Left lobe of liver (tissue), 2 donors: Measurements from ENCODE around the gene WDR83. TPM values are rescaled to one million over a fixed set of nuclear protein-coding genes. Genes with fewer than 3 reads are reported as not detected.
"Not testable (repeated sequence)": the region's sequence is repeated elsewhere in the genome, so short reads cannot be mapped to it uniquely, and the experiment has no call there.

Experiments used
- ATAC-seq: fragments of 200-7000 bp; cut with Tn5 transposase; one replicate; pipeline ENCODE4 v1.9.1; 2020; ENCODE audit warnings: mild to moderate bottlenecking, moderate library complexity
- DNase-seq: peaks from one replicate; pipeline ENCODE4 v3.0.0-alpha.2; 2020; ENCODE audit warnings: low spot score
- total RNA-seq: library from RNA; stranded (reverse); gene quantifications from one replicate; pipeline ENCODE4 v1.2.1, GENCODE V29; 2021
- donor health status: DM: no; HTN: no; CAD: no; lungs with moderate emphysema.
- donor health status: DM: no; HTN: yes; CAD: no.

The WDR83 gene
- total RNA-seq = 3.8 TPM

GRCh38 chr19:12666265-12667048 lies at the start of gene WDR83, which contains the start of gene MAN2B1:
WDR83 (plus strand) TSS chr19:12666807; CDS start chr19:12669791, 2,984 bp downstream.
MAN2B1 (minus strand) TSS chr19:12666742; CDS start chr19:12666701, 41 bp downstream.
- ATAC-seq (peak; percentile 82), DNase-seq (peak; percentile 79)

- DNase-seq = no peak
- ATAC-seq = no peak
These were observed 49.0 kb upstream of the WDR83 start for GRCh38 chr19:12617646-12618045.

GRCh38 chr19:12621253-12622024 lies 45.2 kb upstream of the WDR83 start:
- DNase-seq, ATAC-seq: not testable (repeated sequence)

- ATAC-seq (no peak), DNase-seq (no peak)
These were observed 43.1 kb upstream of the WDR83 start for GRCh38 chr19:12623361-12624031.

- no peak for DNase-seq
- ATAC-seq = no peak
These were observed 39.6 kb upstream of the WDR83 start for GRCh38 chr19:12626958-12627357.

GRCh38 chr19:12628040-12629022 lies 38.3 kb upstream of the WDR83 start:
- DNase-seq (no peak), ATAC-seq (no peak)

- DNase-seq = no peak
- no peak for ATAC-seq
These were observed 37.4 kb upstream of the WDR83 start for GRCh38 chr19:12629215-12629614.

DNA sequence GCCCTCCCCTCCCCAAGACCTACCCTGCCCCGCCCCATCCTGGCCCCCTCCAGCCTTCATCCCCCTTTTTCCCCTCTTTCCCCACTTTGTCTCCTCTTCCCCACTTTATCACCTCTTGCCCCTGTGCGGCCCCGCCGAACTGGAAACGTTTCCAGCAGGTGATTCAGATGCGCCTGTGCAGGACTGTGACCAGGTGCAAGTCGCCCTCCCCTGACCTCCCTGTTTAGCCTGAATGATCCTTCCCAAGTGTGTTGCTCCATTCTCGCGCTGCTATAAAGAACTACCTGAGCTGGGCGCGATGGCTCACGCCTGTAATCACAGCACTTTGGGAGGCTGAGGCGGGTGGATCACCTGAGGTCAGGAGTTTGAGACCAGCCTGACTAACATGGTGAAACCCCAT lies 30.0 kb upstream of the WDR83 start:
- DNase-seq = no peak
- no peak for ATAC-seq

DNA sequence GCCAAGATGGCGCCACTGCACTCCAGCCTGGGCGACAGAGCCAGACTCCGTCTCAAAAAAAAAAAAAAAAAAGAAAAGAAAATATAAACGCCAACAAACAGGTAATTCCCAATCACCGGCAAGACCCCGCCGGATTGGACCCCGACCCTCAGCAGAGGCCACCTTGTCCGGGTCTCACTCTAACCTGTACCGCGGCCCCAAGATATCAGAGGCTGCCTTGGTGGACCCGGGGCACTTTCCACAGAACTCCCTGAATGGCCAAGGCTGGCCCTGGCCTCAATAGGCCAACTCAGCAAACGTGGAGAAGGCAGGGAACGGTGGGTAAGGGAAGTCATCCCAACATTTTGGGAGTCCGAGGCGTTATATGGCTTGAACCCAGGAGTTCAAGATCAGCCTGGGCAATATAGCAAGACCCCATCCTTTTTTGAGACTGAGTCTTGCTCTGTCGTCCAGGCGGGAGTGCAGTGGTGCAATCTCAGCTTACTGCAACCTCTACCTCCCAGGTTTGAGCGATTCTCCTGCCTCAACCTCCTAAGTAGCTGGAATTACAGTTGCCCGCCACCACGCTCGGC lies 27.9 kb upstream of the WDR83 start:
- DNase-seq (no peak), ATAC-seq (no peak)

DNA sequence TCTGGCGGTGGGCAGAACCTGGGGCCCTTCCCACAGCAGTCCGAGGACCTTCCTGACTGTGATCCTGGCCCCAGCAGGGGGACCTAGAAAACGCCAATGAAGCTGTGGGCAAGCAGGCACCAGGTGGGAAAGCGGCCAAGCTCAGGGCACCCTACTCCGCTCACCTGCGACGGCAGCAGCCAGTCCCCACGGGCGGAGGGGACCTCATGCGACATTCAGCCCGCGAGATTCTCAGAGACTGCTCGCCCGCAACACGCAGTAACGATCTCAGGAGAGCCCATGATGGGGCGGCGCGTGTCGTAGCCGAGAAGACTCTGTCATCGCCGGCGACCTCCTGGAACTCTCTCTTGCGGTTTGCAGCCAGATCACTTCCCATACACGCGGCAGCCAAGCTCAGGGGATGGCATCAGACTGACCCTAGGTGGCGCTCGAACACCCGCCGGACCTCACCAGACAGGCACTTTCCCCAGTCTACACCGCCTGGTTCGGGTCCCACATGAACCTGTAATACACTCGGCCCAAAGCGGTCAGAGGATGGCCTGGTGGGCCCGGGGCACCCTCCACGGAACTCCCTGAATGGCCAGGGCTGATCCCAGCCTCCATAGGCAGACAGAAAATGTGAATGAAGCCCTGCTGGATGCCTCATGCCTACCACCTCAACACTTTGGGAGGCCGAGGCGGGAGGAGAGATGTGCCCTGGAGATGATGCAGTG lies 26.6 kb upstream of the WDR83 start:
- ATAC-seq = peak; percentile 93
- DNase-seq = peak; percentile 71

GRCh38 chr19:12641456-12641855 lies 25.2 kb upstream of the WDR83 start:
- no peak for DNase-seq

DNA sequence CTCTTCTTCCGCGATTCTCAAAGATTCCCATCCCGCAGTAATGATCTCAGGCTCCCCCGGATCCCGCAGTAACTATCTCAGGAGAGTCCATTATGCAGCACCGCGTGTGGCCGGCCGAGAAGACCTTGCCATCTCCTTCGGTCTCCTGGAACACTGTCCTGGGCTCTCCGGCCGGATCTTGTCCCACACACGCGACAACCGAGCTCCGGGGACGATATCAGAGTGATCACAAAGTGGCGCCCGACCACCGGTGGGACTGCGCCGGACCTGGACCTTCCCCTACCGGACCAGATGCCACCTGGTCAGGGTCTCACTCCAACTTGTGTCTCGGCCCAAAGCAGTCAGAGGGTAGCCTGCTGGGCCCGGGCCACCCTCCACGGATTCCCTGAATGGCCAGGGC lies 24.1 kb upstream of the WDR83 start:
- DNase-seq = no peak
- ATAC-seq = no peak

More at GRCh38 chr19:12641456-12641855, 25.2 kb upstream of the WDR83 start:
- no peak for ATAC-seq

GRCh38 chr19:12643716-12644115 lies 22.9 kb upstream of the WDR83 start:
- ATAC-seq, DNase-seq: not testable (repeated sequence)

- no peak for ATAC-seq
These were observed 20.1 kb upstream of the WDR83 start for GRCh38 chr19:12646551-12646950.

GRCh38 chr19:12647047-12647446 lies 19.6 kb upstream of the WDR83 start:
- DNase-seq (no peak), ATAC-seq (no peak)

More at GRCh38 chr19:12646551-12646950, 20.1 kb upstream of the WDR83 start:
- no peak for DNase-seq

DNA sequence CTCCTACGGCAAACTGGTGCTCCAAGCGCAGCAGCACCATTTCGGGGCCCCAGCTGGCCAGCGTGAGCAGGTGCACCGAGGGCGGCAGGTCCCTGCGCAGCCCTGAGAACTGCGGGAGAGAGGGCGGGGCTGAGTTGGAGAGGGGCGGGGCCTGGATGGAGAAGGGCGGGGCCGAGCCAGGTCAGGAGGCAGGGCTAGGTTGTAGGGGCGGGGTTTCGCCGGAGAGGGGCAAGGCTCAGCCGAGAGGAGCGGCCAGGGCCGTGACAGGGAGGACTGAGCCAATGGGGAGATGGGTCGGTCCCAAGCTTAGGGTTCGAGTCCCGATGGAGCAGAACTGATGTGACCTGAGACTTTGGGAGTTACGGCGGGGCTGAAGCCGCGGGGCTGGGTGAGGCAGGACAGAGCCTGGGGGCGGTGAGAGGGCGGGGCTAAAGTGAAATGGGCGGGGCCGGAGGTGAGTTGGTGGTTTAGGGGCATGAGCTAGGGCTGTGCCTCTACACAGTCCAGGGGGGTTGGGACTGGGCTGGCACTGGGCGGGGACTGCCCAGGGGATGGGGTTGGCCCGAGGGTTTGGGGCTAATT lies 19.0 kb upstream of the WDR83 start:
- ATAC-seq (peak; percentile 79), DNase-seq (no peak)

- DNase-seq = no peak
- peak; percentile 41 for ATAC-seq
These were observed 18.5 kb upstream of the WDR83 start for GRCh38 chr19:12648088-12648487.

DNA sequence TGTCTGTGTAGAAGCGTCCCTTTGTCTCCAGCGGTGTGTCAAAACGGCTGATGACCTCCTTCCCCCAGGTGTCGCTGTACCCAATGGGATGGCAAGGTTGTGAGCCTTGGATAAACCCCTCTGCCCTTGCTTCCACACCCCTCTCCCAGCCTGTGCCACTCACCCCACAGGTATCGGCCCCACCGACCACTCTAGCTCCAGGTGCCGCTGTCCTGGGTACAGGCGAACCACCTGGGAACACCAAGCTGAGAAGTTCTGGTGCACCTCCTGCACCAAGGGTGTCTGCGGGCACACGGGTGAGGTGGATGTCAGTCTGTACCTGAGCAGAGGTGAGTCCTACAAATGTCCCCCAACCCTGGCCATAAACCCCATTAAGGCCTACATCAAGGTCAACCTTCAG lies 16.7 kb upstream of the WDR83 start:
- ATAC-seq = no peak
- DNase-seq = no peak

DNA sequence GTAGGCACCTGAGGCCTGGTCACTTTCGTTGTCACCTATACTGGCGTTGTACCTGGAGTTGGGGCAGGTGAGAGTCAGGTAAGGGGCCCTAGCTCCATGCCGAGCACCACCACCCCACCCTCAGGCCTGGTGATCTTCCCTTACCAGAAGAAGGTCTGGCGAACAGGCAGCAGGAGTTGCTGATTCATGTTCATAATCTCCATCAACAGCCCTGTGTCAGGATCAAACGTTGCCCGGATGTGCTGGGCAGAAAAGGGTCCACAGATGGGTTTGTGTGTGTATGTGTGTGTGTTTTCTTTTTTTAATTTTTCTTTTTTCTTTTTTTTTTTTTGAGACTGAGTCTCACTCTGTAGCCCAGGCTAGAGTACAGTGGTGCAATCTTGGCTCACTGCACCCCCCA lies 14.4 kb upstream of the WDR83 start:
- ATAC-seq (no peak), DNase-seq (no peak)
